Stomach (tissue), 9 donors: Measurements from ENCODE around the gene TLCD3A. TPM values are rescaled to one million over a fixed set of nuclear protein-coding genes. Genes with fewer than 3 reads are reported as not detected.
A peak's percentile ranks its signal among the peaks of the same experiment; 100 is the strongest.

ENCODE experiments used
- DNase-seq, 2 donors: peaks; one replicate each; pipeline versions ENCODE4 v3.0.0 to v3.0.0-alpha.2; 2013 to 2019
- H3K27ac ChIP-seq, 5 donors: fragments of 200-600 bp in 4 of 5; sonication (generic) in 4 of 5; one replicate each; pipeline ENCODE4 v1.5.1; 2013 to 2019; ENCODE audit warnings: mild to moderate bottlenecking in 1 of 5, moderate library complexity in 1 of 5
- H3K27me3 ChIP-seq, 3 donors: fragments of 200-600 bp; sonication (generic); one replicate each; pipeline ENCODE4 v1.5.1; 2017 to 2019; ENCODE audit warnings: mixed run types in 1 of 3
- H3K36me3 ChIP-seq, 4 donors: fragments of 200-600 bp; sonication (generic); 1 replicate in 3 of 4; 2 replicates in 1 of 4; pipeline ENCODE4 v1.5.1; 2016 to 2019
- H3K4me1 ChIP-seq, 4 donors: fragments of 200-600 bp; sonication (generic); one replicate each; pipeline ENCODE4 v1.5.1; 2016 to 2019
- H3K4me3 ChIP-seq, 4 donors: fragments of 200-600 bp; sonication (generic) in 3 of 4; one replicate each; pipeline ENCODE4 v1.5.1; 2016 to 2019; ENCODE audit warnings: mild to moderate bottlenecking in 1 of 4
- H3K9me3 ChIP-seq, 4 donors: fragments of 200-600 bp; sonication (generic); one replicate each; pipeline ENCODE4 v1.5.1; 2016 to 2019
- EP300 ChIP-seq: sonication (generic); formaldehyde crosslinking; IDR thresholded peaks from one replicate; pipeline ENCODE4 v1.6.1; 2017; ENCODE audit warnings: antibody characterized with exemption
- POLR2A ChIP-seq, 4 donors: fragments of 450-650 bp; IDR thresholded peaks; one replicate each; pipeline ENCODE4 v1.6.1; 2016; ENCODE audit warnings: antibody characterized with exemption in 4 of 4, control low read depth in 2 of 4, mild to moderate bottlenecking in 1 of 4, moderate library complexity in 1 of 4
- POLR2AphosphoS5 ChIP-seq, 3 donors: sonication (generic); formaldehyde crosslinking; IDR thresholded peaks; one replicate each; pipeline ENCODE4 v1.6.1; 2016; ENCODE audit warnings: antibody characterized with exemption in 3 of 3
- WGBS, 5 donors: extraction: QIAGEN DNeasy Blood & Tissue Kit in 3 of 5; methylation state at CpG; one replicate each; pipeline versions ENCODE4 v1.1.5 to v1.1.7; 2013 to 2018; 5-methylcytosine and 5-hydroxymethylcytosine counted together
- intact Hi-C: fragments of 100-400 bp; cut with DNase I; formaldehyde crosslinking; loops from one replicate; pipeline ENCODE4 v1.15.1; 2023; ENCODE audit warnings: low total_unique reads
- polyA plus RNA-seq, 3 donors: library from polyadenylated mRNA; stranded (reverse); fragments of 200-250 nt; gene quantifications; one replicate each; pipeline ENCODE4 v1.2.3, GENCODE V29; 2013
- total RNA-seq, 5 donors: library from RNA; depleted of rRNA; stranded (reverse); fragments of >200 nt; gene quantifications; one replicate each; pipeline versions ENCODE4 v1.1.0 to v1.2.3, GENCODE V29; 2014 to 2016
- TF ChIP-seq, protein P1 (sequence below), 7 experiments: fragments of 450-650 bp in 4 of 7; fragments of 200-600 bp in 3 of 7; sonication (generic) in 3 of 7; IDR thresholded peaks; one replicate each; pipeline ENCODE4 v1.5.1; 2016 to 2019; ENCODE audit warnings: antibody characterized with exemption in 7 of 7, control low read depth in 2 of 7, mild to moderate bottlenecking in 1 of 7
- donor health status: healthy with polysubstance abuse.
- donor health status: Bipolar disorder and iron deficiency.
- donor health status: healthy.

TLCD3A gene
- total and polyA plus RNA-seq, 8 donors, result 0.58 to 33.2 (median 11.8) TPM

DNA sequence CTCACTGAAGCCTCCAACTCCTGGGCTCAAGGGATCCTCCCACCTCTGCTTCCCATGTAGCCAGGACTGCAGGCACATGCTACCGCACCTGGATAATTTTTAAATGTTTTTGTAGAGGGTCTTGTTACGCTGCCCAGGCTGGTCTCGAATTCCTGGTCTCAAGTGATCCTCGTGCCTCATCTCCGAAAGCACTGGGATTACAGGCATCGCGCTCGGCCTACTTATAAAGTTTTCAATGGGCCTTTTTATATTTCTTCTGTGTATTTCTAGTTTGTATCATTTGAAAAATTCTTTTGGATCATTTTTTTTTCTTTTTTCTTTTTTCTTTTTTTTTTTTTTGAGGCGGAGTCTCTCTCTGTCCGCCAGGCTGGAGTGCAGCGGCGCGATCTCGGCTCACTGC, 7.3 kb upstream of the TLCD3A start:
- H3K27me3 ChIP-seq, result no peaks in the 10 kb centered on the region
- peaks cover 0 to 25% (median 9%) of the 10 kb centered on the region in 4 donors for H3K4me1 ChIP-seq
- H3K9me3 ChIP-seq, result no peaks in the 10 kb centered on the region
- DNase-seq, result no peak
- intact Hi-C loops, result no loop called here
- TF ChIP-seq POLR2A (IDR thresholded peaks at IDR 0.05) (no peak), EP300 (no peak), POLR2AphosphoS5 (IDR thresholded peaks at IDR 0.05) (no peak)
- TF ChIP-seq, protein P1, sequence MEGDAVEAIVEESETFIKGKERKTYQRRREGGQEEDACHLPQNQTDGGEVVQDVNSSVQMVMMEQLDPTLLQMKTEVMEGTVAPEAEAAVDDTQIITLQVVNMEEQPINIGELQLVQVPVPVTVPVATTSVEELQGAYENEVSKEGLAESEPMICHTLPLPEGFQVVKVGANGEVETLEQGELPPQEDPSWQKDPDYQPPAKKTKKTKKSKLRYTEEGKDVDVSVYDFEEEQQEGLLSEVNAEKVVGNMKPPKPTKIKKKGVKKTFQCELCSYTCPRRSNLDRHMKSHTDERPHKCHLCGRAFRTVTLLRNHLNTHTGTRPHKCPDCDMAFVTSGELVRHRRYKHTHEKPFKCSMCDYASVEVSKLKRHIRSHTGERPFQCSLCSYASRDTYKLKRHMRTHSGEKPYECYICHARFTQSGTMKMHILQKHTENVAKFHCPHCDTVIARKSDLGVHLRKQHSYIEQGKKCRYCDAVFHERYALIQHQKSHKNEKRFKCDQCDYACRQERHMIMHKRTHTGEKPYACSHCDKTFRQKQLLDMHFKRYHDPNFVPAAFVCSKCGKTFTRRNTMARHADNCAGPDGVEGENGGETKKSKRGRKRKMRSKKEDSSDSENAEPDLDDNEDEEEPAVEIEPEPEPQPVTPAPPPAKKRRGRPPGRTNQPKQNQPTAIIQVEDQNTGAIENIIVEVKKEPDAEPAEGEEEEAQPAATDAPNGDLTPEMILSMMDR (IDR thresholded peaks at IDR 0.05), result no peak
- peak overlapping the region in 3 of 5 donors; percentile 73 to 81 (median 78) for H3K27ac ChIP-seq
- H3K4me3 ChIP-seq, result no peak overlapping the region
- 89 to 96% (median 94%) methylated on average over 14 of the region's 14 CpGs for WGBS, 5 donors
- H3K36me3 ChIP-seq, result peaks cover 0 to 3% (median 0%) of the 10 kb centered on the region in 4 donors

DNA sequence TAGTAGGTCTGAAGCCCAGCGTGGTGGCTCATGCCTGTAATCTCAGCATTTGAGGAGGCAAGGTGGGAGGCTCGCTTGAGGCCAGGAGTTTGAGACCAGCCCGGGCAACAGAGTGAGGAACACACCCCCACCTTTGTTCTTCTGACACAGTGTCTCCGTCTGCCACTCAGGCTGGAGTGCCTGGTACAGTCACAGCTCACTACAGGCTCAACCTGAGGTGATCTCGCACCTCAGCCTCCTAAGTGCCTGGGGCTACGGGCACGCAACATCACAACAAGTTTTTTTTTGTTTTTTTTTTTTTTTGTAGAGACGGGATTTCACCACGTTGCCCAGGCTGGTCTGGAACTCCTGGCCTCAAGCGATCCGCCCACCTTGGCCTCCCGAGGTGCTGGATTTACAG, 6.7 kb upstream of the TLCD3A start:
- TF ChIP-seq, protein P1 (IDR thresholded peaks at IDR 0.05), result no peak
- TF ChIP-seq POLR2A (IDR thresholded peaks at IDR 0.05), result no peak
- no peak for TF ChIP-seq EP300
- TF ChIP-seq POLR2AphosphoS5 (IDR thresholded peaks at IDR 0.05), result no peak
- Histone ChIP-seq H3K27me3 (no peaks in the 10 kb centered on the region), H3K27ac (peak overlapping the region; percentile 73 to 88 (median 78)), H3K9me3 (no peaks in the 10 kb centered on the region), H3K4me1 (peaks cover 0 to 32% (median 15%) of the 10 kb centered on the region in 4 donors), H3K36me3 (peaks cover 0 to 3% (median 0%) of the 10 kb centered on the region in 4 donors), H3K4me3 (peak overlapping the region in 1 of 4 donors; percentile 16)
- intact Hi-C loops, result no loop called here
- 23 to 48% (median 44%) methylated on average over 12 of the region's 12 CpGs for WGBS, 5 donors
- DNase-seq, result peak in 1 of 2 donors; percentile 26

DNA sequence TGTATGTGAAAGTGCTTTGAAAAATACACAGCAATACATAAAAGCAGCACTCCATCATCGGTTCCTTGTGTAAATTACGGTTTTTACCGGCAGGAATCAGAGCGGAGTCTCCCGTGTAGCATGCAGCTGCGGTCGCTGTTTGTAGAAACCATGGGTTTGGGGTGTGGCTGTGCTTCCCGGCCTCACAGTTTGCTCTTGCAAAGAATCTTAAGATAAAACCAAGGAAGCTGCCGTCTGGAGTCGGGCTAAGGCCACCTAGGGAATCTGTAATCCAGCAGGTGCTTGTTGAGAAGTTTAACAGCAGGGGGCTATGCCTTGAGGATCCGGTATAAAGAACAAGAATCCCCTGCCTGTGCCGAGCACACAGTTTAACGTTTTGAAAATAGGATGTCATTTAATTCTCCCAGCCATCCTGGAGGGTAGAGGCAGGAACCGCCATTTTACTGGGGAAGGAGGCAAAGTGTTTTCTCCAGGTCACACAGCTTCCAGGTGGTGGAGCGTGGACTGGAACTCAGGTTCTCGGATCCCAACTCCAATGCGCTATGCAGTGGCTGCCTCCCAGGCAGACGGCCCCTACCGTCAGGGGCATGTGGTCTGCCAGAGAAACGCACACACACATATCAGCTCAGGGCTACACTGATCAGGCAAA, 6.0 kb upstream of the TLCD3A start:
- DNase-seq, result peak; percentile 62 to 85
- H3K4me1 ChIP-seq, result peaks cover 0 to 38% (median 22%) of the 10 kb centered on the region in 4 donors
- H3K4me3 ChIP-seq, result peak overlapping the region in 1 of 4 donors; percentile 16
- no peaks in the 10 kb centered on the region for H3K36me3 ChIP-seq
- TF ChIP-seq POLR2A (IDR thresholded peaks at IDR 0.05) (no peak), POLR2AphosphoS5 (IDR thresholded peaks at IDR 0.05) (peak in 1 of 3 donors; percentile 7), EP300 (no peak)
- TF ChIP-seq, protein P1 (IDR thresholded peaks at IDR 0.05), result no peak
- WGBS, 5 donors, result 24 to 59% (median 30%) methylated on average over 20 of the region's 20 CpGs
- intact Hi-C loops, result no loop called here
- no peaks in the 10 kb centered on the region for H3K27me3 ChIP-seq
- no peaks in the 10 kb centered on the region for H3K9me3 ChIP-seq
- peak overlapping the region; percentile 73 to 88 (median 78) for H3K27ac ChIP-seq

DNA sequence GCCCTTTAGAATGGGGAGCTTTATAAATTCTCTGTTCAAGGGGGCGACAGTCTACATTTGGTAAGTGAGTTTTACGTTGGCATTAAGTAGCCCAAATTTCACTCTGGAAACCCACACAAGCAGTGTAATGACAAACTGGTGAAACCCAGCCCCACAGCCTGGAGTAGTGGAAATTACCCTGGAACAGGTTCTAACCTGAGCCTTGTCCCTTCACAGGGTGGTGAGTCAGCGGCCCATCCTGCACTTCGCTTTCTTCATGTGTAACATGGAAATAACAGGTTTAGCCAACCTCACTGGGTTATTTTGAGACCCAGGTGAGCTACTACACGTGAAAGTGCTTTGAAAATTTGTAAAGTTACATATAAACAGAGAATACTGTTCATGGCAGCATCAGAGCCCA, 3.5 kb upstream of the TLCD3A start:
- Histone ChIP-seq H3K27ac (peak overlapping the region in 3 of 5 donors; percentile 5 to 94 (median 44)), H3K27me3 (no peaks in the 10 kb centered on the region), H3K9me3 (no peaks in the 10 kb centered on the region), H3K4me1 (peaks cover 9 to 56% (median 40%) of the 10 kb centered on the region in 4 donors), H3K4me3 (no peak overlapping the region), H3K36me3 (no peaks in the 10 kb centered on the region)
- intact Hi-C loops, result no loop called here
- 75 to 90% (median 82%) methylated on average over 5 of the region's 5 CpGs for WGBS, 5 donors
- peak; percentile 37 to 68 for DNase-seq
- TF ChIP-seq POLR2A (IDR thresholded peaks at IDR 0.05) (no peak), POLR2AphosphoS5 (IDR thresholded peaks at IDR 0.05) (no peak)

DNA sequence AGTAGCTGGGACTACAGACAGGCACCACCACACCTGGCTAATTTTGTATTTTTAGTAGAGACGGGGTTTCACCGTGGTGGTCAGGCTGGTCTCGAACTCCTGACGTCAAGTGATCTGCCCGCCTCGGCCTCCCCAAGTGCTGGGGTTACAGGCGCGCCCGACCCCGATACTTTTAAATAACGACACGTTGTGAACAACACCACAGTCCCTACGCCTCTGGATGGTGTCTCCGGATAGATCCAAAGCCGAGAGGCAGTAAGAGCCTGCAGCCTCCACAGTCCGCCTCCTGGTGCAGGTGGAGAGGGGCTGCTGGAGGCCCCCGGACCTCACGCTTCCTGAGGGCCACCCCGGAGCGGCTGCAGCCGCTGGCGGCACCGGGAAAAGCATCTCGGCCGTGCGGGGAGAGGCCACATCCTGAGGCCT, 741 bp upstream of the TLCD3A start:
- H3K27me3 ChIP-seq, result no peaks in the 10 kb centered on the region
- intact Hi-C loops, result no loop called here
- H3K4me3 ChIP-seq, result peak overlapping the region; percentile 66 to 94 (median 78)
- TF ChIP-seq POLR2A (IDR thresholded peaks at IDR 0.05) (no peak), EP300 (no peak), POLR2AphosphoS5 (IDR thresholded peaks at IDR 0.05) (no peak)
- TF ChIP-seq, protein P1 (IDR thresholded peaks at IDR 0.05), result no peak
- H3K27ac ChIP-seq, result peak overlapping the region; percentile 86 to 94 (median 87)
- H3K36me3 ChIP-seq, result peaks cover 0 to 17% (median 3%) of the 10 kb centered on the region in 4 donors
- no peaks in the 10 kb centered on the region for H3K9me3 ChIP-seq
- WGBS, 5 donors, result 4 to 20% (median 9%) methylated on average over 5 to 26 of the region's 26 CpGs
- DNase-seq, result no peak
- peaks cover 9 to 61% (median 38%) of the 10 kb centered on the region in 4 donors for H3K4me1 ChIP-seq
